GM12874 (cell line): ENCODE results near the gene MYB.

Source experiments
- CTCF ChIP-seq: IDR thresholded peaks from 2 replicates; pipeline ENCODE4 v1.5.1; 2011; ENCODE audit warnings: low read depth, mild to moderate bottlenecking, control low read depth, low read length, moderate library complexity; ENCODE audit not compliant: insufficient read depth

The MYB gene

DNA sequence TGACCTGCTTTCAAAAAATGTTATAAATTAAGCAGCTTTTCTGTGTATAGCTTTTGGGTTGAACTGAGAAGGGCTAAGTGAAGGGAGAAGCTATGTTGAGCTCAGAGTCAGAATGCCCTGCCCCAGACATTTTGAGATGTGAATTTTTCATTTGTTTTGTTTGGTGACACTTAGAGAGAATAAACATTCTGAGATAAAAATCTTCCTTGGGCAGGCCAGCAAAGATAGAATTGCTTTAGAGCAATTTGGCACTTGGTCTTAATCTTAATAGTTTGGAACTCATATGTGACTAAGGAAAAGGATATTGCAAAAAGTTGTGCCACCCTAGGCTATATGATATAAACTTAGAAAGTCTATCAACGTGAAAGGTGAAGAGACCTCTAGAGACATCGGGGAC is 30.2 kb downstream of the MYB start:
- no peak for TF ChIP-seq CTCF

DNA sequence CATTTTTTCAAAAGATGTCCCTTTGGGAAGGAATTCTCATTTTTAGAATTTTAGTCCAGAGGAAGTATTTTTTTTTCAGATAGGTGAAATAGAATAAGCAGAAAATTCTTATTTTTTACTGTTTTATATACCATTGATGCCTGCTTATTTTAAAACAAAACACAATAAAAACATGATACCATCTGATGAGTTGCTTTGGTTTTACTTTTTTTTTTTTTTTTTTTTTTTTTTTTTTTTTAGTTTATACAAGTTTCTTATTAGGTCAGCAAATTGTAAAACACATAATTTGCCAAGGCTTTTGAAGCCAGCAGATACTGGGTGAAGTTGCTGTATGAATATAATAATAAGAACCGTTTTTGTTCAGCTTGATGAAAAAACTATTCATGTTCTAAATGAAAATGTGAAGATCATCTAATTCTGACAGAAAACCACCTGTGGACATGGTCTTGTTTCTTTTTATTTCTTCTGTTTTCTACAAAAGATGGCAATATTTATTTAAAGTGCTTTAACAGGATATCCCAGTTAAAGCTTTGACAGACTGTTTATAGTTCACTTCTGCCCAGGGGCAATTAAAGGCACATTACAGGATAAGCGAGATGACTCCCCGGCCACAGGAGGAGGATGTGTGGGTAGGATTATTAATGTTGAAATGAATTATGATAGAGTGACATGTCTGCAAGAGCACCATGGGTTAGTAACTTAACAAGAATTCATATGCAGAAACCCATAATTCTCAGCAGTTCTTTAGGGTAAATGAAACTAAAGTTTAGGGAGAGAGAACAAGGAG is 31.1 kb downstream of the MYB start:
- no peak for TF ChIP-seq CTCF

GRCh38 chr6:135212935-135213334 is 31.8 kb downstream of the MYB start:
- no peak for TF ChIP-seq CTCF

DNA sequence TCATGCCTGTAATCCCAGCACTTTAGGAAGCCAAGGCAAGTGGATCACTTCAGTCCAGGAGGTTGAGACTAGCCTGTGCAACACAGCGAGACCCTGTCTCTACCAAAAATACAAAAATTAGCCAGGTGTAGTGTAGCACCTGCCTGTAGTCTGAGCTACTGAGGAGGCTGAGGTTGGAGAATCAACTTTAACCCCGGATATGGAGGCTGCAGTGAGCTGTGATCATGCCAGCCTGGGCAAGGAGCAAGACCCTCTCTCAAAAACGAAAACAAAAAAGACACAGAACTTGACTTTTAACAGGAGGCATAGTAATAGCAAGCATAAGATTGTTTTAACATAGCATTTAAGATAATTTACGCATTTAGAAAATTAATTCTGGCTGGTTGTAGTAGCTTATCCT is 32.5 kb downstream of the MYB start:
- no peak for TF ChIP-seq CTCF

- no peak for TF ChIP-seq CTCF
Measured at GRCh38 chr6:135215160-135215559, 34.1 kb downstream of the MYB start.

DNA sequence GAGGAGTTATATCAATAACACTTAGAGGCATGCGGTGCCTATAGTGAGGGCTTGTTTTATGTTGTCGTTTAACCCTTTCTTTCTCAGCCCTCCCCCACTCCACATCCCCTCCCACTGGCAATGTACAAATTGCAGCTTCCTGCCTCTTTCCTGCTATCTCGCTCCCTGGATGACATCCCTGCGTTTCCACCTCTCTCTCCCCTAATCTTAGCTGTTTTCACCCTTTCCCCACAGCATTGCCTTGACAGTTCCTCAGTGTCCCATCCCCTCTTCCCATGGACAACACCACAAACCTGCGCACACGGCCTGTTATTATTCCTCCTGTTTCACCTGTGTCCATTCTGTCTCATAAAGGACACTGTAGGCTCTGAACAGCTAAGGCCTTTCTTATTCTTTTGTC is 34.5 kb downstream of the MYB start:
- no peak for TF ChIP-seq CTCF

DNA sequence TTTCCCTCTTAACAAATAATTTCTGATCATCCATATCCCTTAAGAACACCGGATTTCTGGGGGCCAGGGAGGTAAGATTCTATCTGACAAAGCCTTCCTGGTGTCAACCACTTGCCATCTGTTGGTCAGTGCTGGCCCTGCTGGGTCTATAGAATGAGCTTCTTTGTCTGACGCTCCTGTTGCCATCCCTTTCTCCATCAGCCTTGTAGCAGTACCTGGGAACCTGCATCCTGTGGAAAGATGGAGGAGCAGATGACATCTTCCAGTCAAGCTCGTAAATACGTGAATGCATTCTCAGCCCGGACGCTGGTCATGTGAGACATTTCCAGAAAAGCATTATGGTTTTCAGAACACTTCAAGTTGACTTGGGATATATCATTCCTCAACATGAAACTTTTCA is 36.6 kb downstream of the MYB start:
- no peak for TF ChIP-seq CTCF
